Panc1 (cell line): ENCODE data around the gene IRF2BP1.

Experiments
- CTCF ChIP-seq: fragments of 450-650 bp; IDR thresholded peaks from 2 replicates; pipeline ENCODE4 v1.5.1; 2017; ENCODE audit warnings: mild to moderate bottlenecking
- POLR2AphosphoS5 ChIP-seq: IDR thresholded peaks from 2 replicates; pipeline ENCODE4 v1.6.1; 2012; ENCODE audit warnings: mild to moderate bottlenecking, low read depth, low read length, moderate library complexity
- REST ChIP-seq, 2 experiments: IDR thresholded peaks; 2 replicates each; pipeline ENCODE4 v1.6.1; 2011 to 2012; ENCODE audit warnings: low read depth in 2 of 2, control low read depth in 1 of 2, low read length in 1 of 2, mild to moderate bottlenecking in 1 of 2, moderate library complexity in 1 of 2; ENCODE audit not compliant: insufficient read depth in 1 of 2
- SIN3A ChIP-seq: IDR thresholded peaks from 2 replicates; pipeline ENCODE4 v1.6.1; 2012; ENCODE audit warnings: low read depth, mild to moderate bottlenecking, low read length, moderate library complexity, borderline replicate concordance; ENCODE audit not compliant: insufficient read depth
- TCF7L2 ChIP-seq: IDR thresholded peaks from 2 replicates; pipeline ENCODE4 v1.6.1; 2011; ENCODE audit warnings: mild to moderate bottlenecking, low read depth, low read length, inconsistent platforms

- TF ChIP-seq CTCF, result no peak
- no peak for TF ChIP-seq REST (IDR thresholded peaks at IDR 0.05; ENCODE audit: insufficient read depth in 1 of 2, low read depth in 2 of 2, low read length in 1 of 2)
- TF ChIP-seq SIN3A, result no peak
- no peak for TF ChIP-seq POLR2AphosphoS5
- TF ChIP-seq TCF7L2, result no peak
Observed at GRCh38 chr19:45920458-45920857, 34.5 kb upstream of the IRF2BP1 start.
